ENCODE data around the gene HIPK4.
"Not testable (repeated sequence)": the region's sequence is repeated elsewhere in the genome, so short reads cannot be mapped to it uniquely, and the experiment has no call there.

Gene HIPK4, protein sequence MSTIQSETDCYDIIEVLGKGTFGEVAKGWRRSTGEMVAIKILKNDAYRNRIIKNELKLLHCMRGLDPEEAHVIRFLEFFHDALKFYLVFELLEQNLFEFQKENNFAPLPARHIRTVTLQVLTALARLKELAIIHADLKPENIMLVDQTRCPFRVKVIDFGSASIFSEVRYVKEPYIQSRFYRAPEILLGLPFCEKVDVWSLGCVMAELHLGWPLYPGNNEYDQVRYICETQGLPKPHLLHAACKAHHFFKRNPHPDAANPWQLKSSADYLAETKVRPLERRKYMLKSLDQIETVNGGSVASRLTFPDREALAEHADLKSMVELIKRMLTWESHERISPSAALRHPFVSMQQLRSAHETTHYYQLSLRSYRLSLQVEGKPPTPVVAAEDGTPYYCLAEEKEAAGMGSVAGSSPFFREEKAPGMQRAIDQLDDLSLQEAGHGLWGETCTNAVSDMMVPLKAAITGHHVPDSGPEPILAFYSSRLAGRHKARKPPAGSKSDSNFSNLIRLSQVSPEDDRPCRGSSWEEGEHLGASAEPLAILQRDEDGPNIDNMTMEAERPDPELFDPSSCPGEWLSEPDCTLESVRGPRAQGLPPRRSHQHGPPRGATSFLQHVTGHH
- 0 to 0.10 reads per million in 2 donors for total RNA-seq

DNA sequence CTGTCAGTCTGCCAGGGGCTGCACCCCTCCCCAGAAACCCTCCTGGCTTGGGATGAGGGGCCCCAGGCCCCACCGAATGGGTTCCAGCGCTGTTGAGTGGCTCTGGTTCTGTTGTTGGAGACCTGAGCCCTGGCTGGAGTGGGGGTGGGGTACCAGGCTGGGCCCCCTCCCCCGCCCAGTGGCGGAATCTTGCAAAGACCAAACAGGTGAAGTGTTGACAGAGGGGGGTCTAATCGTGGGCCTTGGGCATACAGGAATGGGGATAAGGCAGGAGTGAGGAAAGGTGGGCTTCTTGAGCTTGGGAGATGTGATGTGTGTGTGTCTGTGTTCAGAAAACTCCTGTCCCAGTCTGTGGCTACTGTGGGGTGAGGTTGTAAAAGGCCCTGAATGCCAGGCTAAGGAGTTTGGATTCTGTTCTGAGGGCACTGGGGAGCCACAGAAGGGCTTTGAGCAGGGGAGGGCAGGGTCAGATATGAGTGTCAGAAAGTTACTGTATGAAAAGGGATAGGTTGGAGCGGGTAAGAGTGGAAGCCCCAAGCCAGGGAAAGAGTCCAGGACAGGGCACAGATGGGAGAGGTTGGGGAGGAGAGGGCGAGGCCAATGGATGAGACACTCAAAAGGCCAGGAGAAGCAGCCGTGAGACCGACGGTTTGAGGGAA lies at the start of gene HIPK4:
HIPK4 (minus strand) TSS at position 98 of the 659 bp plus-strand sequence. CDS start 279 bp downstream, outside the sequence.
- no peak for DNase-seq

DNA sequence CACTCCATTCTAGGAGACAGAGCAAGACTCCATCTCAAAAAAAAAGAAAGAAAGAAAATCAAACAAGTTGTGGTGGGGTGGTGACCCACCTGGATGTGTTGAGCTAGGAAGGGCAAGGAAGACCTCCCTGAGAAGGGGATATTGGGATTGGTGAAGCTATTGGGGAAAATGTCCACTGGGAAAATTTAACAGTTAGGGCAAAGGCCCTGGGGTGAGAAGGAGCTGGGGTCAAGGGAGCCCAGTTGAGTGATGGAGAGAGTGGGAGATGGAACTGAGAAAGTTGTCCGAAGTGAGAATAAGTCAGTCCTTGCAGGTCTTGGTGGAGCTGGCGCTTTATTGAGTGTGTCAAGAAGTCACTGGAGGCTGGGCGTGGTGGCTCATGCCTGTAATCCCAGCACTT lies 48.3 kb upstream of the HIPK4 start:
- no peak for DNase-seq

DNA sequence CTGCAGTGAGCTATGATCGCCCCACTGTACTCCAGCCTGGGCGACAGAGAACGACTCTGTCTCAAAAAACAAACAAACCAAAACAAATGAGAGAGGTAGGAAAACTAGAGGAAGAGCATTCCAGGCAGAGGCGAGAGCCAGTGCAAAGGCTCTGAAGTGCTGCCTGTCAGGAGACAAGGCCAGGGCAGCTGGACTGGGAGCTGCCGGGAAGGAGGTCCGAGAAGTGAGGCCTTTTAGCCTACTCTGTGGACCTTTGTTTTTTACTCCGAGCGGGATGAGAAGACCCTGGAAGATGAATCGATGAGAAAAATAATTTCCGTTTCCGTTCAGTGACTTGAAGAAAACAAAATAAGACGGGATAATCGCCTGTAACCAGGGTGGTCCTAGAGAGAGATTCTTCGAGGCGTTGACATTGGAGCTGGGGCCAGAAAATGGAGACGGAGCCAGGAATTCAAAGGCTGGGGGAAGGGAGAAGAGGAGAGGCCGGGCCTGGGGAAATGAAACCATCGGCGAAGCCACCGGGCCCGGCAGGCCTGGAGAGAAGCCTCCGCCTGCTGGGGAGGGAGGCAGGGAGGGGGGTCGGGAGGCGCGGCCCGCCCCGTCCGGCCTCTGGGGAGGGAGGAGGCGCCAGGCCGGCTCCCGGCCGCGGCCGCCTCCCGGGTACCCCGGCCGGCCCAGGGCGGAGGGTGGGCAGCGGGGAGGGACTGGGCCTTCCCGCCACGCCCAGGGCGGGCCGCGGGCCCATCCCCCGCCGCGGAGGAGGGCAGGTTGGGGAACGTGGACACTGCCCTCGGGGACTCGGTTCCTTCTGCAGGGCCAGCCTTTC lies 43.6 kb upstream of the HIPK4 start:
- DNase-seq: peak; percentile 41

DNA sequence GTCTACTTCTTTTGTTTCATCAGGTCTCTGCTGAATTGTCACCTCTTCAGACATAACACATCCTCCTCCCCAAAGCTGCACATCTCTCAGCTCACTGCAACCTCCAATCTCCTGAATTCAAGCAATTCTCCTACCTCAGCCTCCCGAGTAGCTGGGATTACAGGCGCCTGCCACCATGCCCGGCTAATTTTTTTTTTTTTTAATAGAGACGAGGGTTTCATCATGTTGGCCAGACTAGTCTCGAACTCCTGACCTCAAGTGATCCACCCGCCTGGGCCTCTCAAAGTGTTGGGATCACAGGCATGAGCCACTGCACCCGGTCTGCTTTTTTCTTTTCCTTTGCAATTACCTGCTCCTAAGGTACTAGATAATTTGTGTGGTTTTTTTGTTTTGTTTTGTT lies 42.8 kb upstream of the HIPK4 start:
- DNase-seq: not testable (repeated sequence)

DNA sequence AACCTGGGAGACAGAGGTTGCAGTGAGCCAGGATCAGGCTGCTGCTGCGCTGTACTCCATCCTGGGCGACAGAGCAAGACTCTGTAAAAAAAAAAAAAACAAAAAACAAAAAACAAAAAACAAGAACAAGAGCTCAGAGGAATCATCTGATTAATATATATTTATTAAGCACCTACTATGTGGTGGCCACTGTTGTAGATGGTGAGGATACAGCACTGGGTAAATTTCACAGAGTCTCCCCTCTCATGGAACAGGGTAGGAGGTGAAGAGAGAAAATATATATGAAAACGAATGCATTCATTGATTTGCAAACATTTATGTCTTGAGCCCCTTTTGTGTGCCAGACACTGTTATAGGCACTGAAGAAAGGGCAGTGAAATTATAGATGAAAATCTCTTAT lies 41.7 kb upstream of the HIPK4 start:
- DNase-seq: no peak

DNA sequence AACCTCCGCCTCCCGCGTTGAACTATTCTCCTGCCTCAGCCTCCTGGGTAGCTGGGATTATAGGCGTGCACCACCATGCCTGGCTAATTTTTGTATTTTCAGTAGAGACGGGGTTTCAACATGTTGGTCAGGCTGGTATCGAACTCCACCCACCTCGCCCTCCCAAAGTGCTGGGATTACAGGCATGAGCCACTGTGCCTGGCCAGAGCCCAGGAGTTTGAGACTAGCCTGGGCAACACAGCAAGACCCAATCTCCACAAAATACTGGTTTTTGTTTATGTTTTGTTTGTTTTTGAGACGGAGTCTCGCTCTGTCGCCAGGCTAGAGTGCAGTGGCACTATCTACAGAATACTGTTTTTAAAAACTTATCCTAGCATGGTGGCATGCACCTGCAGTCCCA lies 40.3 kb upstream of the HIPK4 start:
- not testable (repeated sequence) for DNase-seq

DNA sequence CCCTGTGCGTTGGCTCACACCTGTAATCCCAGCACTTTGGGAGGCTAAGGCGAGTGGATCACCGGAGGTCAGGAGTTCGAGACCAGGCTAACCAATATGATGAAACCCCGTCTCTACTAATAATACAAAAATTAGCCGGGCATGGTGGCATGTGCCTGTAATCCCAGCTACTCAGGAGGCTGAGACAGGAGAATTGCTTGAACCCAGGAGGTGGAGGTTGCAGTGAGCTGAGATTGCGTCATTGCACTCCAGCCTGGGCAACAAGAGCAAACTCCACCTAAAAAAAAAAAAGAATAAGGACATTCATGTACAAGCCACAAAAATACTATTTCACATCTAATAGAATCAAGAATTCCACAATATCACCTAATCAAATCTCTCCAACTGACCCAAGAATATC lies 38.2 kb upstream of the HIPK4 start:
- DNase-seq: not testable (repeated sequence)

DNA sequence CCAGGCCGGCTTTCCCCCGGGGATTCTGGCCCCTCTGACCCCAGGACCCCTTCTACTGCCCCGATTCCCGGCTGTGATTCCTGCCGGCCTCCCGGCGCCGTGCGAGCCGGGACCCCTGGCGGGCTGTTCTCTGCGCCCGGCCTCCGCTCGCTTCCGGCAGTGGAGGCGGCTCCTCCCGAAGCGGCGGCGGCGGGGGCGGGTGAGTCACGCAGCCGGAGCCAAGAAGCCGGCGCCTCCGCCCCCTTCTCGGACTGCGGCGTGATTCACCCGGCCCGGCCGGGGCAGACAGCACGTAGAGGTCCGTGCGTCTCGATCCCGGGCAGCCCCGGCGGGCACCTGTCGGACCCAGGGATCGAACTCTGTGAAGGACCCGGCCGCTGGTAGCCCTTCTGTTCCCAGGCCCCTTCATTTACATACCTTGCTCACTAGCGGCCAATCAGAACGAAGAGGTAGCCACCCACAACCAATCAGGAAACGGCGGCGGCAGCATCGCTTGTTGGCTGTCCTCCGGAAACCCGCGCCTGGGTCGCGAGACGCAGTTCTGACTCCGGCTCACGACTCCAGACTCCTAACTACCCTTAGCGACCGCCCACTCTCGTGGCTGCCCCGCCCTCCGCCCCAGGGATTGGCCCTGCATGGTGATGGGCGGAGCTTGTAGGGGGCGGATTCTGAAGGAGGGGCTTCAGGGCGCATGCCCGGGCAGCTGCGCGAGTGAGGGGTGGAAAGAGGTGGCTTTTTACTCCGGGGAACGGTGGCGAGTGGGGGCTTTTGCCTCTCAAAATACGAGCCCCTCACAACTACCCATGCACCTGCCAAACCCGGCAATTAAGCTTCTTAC lies 35.7 kb upstream of the HIPK4 start, which contains the start of gene SERTAD1:
SERTAD1 (minus strand) TSS at position 543 of the 838 bp plus-strand sequence. CDS start 2,446 bp downstream, outside the sequence.
- peak; percentile 99 for DNase-seq

DNA sequence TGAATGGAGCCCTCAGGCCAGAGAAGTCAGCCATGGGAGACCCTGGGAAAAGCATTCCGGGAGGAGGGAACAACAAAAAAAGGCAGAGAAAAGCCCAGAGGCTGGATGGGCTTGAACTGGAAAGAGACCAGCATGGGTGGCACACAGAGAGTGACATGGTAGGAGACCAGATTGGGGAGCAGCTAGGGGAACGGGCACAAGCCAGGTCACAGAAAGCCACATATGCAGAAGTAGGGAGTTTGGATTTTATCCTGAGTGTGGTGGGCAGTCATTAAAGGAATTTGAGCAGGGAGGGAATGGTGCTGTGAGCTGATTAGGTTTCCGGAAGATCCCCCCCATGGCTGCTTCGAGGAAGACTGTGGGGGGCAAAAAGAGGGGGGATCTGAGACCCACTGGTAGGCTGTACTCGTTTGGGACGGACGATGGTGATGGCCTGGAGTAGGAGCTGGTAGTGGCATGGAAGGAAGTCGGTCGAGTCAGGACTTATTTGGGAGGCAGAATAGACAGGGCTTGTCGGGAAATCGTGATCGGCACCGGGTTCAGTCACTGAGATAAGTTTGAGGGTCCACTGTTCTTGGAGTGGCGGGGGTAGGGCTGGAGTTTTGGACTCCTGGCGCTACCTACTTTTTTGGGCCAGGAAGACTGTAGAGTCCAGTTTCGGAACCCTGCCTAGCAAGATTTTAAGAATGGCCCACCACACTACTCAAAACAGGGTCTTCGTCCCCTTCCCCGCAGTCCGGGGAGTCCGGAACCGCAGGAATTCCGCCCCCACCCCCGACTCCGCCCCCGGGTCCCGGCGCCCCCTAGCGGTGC lies 34.9 kb upstream of the HIPK4 start:
- DNase-seq: no peak

DNA sequence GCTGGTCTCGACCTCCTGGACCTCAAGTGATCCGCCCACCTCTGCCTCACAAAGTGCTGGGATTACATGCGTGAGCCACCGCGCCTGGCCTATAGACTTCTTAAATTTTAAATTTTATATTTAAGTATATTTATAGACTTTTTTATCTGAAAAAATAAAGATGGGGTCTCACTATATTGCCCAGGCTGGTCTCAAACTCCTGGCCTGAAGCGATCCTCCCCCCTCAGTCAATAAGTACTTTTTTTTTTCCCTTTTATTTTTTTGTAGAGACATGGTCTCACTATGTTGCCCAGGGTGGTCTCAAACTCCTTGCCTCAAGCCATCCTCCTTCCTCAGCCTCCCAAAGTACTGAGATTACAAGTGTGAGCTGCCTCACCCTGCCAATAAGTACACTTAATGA lies 34.0 kb upstream of the HIPK4 start:
- no peak for DNase-seq

DNA sequence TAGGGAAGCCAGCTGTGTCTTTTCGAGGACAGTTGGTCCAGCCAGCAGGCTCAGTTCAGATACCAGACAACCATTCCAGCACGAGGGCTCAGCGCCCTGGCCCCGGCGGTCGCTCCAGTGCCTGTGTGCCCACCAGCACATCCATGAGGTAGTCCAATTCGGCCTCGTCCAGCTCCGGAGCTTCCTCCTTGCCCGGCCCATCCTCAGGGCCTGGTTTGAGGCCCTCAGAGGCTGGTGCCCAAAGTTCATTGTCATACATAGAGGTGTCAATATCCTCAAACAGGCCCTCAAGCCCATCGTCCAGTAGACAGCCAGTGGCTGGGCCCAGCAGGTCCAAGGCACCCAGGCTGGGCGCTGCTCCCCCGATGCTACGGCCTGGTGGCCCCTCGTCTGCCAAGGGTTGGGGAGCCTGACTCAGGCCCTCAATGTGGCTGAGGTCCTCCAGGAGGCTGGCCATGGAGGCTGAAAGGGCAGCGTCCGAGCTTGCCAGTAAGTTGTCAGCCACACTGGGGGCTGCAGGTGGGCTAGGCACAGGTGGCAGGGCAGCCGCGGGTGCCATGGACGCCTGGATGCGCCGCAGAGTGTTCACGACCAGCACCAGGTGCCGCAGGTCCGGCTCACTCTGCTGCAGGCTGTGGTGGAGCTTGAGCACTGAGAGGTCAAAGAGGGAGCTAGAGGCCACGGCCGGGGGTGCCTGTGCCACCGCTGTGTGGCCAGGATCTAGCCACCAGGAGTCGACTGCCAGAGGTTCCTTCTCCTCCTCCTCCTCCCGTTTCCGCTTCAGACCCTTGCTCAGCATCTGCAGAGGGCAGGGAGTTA lies 33.0 kb upstream of the HIPK4 start:
- DNase-seq: no peak

DNA sequence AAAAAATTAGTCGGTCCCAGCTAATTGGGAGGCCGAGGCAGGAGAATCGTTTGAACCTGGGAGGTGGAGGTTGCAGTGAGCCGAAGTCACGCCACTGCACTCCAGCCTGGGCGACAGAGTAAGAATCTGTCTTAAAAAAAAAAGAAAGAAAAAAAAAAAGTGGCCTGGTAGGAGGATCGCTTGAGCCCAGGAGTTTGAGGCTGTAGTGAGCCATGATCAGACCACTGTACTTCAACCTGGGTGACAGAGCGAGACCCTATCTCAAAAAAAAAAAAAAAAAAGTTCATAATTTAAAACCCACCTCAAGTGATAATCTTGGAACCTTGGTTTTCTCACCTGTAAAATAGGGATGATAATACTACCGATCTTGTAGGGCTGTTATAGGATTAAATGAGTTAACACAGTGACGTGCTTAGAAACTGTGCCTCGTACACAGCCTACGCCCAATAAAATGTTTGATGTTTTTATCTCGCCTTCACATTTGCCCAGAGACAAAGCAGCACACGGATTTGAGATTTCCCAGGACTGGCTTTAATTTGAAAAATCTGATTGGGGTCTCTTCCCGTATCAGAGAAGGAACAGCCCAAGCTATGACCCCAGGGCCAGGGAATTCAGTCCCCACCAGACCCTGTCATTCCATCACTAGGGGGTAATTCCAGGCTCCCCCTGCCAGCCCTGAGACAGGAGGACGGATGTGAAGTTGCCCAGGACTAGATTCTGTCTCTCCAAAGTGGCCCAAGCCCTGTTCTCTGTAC lies 32.2 kb upstream of the HIPK4 start:
- no peak for DNase-seq

DNA sequence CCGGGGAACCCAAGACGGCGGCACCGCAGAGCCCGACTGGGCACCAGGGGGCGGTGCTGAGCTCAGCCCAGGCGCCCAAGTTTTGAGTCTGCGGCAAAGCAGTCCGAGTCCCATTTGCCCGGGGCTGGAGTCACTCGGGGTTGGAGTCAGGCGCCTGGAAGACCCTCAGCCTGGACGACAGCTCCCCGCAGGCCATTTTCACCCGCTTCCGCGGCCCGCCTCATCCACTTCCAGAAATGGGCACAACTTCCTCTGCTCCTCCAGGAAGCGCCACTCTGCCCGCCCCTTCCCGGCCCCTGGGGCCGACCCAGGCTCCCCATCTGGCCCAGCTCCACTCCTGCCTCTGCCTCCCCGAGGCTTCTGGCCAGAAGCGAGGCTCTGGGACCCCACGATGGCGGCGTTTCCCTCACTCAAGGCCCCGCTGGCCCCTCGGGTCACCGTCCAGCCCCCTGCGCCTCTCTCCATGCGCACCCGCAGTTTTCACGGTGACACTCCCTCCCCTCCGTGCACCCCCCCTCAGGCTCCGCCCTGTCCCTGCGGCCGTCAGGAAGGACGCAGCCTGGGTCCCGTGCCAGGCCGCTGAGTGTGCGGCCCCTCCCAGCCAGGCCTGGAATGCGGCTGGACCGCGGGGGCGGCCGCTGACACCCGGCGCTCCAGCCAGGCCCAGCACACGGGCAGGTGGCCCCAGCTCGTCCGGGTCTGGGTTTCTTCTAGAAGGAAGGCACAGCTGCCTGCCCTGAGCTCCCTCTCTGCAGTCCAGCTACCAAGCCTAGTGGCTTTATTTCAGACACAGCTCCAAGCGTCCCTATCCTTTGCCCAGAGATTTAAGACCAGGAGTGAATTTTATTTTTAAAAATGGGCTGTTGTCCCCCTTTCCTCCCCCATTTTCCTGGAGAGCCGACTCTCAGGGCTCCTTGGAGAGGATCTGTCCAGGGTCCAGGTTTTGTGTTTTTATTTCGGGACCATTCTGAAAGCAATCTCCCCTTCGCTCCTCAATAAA lies 31.1 kb upstream of the HIPK4 start:
- peak; percentile 59 for DNase-seq

DNA sequence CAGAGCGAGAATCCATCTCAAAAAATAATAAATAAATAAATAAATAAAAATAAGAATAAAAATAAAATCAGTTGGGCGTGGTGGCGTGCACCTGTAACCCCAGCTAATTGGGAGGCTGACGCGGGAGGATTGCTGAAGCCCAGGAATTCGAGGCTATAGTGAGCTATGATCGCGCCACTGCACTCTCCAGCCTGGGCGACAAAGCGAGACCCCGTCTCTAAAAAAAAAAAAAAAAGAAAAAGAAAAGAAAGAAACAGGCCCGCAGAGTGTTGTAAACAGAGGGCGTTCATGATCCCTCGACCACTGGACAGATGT lies 30.4 kb upstream of the HIPK4 start:
- no peak for DNase-seq

DNA sequence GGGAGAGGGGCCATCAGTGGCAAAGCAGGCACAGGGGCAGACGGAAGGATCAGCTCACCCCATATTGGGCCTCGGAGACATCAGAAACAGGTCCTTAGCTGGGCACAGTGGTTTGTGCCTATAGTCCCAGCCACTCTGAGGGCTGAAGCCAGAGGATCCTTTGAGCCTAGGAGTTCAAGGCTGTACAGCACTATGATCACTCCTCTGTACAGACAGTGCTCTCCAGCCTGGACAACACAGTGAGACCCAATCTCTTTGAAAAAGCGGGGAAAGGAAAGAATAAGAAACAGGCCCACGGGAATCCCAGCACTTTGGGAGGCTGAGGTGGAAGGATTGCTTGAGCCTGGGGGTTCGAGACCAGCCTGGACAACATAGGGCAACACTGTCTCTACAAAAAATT lies 29.8 kb upstream of the HIPK4 start:
- no peak for DNase-seq

DNA sequence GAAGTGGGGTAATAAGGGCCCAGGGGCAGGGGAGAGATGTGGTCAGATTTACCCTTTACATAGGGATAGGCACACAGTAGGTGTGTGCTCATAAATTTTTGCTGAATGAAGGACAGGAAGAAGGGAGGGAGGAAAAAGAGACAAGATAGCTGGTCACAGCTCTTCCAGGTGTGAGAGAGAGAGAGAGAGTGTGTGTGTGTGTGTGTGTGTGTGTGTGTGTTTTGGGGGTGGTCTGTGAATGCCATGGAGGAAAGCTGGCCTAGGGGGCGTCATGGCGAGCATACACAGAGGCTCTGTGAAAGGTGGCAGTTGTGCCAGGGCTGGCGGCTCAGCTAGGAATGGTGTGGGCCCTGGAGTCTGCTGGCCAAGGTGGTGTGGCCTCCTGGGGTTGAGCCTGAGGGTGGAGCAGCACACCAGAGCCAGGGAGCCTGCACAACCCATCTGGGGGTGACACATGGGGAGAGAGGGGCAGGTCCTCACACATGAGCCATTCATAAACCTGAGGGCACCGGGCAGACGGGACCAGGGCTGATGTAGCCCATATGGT lies 29.2 kb upstream of the HIPK4 start:
- DNase-seq: no peak

DNA sequence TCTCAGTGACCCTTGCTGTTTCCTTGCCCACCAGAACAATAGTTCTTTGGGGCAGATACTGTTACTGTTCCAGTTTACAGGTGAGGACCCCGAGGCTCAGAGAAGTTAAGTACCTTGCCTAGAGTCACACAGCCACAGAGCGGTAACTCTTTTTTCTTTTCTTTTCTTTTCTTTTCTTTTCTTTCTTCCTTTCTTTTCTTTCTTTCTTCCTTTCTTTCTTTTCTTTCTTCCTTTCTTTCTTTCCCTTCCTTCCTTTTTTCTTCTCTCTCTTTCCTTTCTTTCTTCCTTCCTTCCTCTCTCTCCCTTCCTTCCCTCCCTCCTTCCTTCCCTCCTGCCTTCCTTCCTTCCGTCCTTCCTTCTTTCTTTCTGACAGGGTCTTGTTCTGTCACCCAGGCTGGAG lies 28.1 kb upstream of the HIPK4 start:
- no peak for DNase-seq

DNA sequence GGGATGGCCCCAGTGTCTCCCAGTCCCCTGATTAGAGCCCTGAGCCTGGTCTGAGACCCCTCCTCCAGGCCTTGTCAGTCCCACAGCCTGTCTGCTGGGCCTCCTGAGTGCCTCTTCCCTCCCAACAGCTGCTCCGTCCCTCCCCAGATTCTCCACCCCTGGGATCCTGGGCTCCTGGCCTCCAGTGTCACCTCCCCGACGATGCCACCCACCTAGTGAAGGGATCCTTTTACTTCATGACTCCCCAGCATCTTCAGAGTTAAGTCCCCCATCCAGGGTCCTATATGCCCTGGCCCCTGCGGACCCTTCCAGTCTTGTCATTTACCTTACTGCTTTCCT lies 27.6 kb upstream of the HIPK4 start:
- no peak for DNase-seq
